Measurements from ENCODE around the gene STARD8.

Gene STARD8

DNA sequence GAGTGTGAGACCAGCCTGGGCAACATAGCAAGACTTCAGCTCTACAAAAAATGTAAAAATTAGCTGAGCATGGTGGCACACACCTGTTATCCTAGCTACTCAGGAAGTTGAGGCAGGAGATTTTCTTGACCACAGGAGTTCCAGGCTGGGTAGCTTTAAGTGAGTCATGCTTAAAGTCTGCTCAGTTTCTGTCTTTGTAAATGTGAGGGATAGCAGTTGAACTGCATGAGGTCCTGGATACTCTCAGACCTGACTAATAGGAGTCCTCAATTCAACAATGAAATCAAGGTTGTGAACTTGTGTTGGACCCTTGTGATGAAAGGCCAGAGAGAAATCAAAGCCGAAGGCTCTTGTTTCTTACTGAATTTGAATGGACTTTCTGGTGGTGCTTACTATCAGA, 45.2 kb downstream of the STARD8 start:
- TF ChIP-seq, protein P1, sequence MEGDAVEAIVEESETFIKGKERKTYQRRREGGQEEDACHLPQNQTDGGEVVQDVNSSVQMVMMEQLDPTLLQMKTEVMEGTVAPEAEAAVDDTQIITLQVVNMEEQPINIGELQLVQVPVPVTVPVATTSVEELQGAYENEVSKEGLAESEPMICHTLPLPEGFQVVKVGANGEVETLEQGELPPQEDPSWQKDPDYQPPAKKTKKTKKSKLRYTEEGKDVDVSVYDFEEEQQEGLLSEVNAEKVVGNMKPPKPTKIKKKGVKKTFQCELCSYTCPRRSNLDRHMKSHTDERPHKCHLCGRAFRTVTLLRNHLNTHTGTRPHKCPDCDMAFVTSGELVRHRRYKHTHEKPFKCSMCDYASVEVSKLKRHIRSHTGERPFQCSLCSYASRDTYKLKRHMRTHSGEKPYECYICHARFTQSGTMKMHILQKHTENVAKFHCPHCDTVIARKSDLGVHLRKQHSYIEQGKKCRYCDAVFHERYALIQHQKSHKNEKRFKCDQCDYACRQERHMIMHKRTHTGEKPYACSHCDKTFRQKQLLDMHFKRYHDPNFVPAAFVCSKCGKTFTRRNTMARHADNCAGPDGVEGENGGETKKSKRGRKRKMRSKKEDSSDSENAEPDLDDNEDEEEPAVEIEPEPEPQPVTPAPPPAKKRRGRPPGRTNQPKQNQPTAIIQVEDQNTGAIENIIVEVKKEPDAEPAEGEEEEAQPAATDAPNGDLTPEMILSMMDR (IDR thresholded peaks at IDR 0.05; ENCODE audit: low read depth, low read length, missing control alignments): no peak
- no peak for DNase-seq (ENCODE audit: low read depth)
- no peak overlapping the region for H3K4me3 ChIP-seq (ENCODE audit: low read depth, low read length)

DNA sequence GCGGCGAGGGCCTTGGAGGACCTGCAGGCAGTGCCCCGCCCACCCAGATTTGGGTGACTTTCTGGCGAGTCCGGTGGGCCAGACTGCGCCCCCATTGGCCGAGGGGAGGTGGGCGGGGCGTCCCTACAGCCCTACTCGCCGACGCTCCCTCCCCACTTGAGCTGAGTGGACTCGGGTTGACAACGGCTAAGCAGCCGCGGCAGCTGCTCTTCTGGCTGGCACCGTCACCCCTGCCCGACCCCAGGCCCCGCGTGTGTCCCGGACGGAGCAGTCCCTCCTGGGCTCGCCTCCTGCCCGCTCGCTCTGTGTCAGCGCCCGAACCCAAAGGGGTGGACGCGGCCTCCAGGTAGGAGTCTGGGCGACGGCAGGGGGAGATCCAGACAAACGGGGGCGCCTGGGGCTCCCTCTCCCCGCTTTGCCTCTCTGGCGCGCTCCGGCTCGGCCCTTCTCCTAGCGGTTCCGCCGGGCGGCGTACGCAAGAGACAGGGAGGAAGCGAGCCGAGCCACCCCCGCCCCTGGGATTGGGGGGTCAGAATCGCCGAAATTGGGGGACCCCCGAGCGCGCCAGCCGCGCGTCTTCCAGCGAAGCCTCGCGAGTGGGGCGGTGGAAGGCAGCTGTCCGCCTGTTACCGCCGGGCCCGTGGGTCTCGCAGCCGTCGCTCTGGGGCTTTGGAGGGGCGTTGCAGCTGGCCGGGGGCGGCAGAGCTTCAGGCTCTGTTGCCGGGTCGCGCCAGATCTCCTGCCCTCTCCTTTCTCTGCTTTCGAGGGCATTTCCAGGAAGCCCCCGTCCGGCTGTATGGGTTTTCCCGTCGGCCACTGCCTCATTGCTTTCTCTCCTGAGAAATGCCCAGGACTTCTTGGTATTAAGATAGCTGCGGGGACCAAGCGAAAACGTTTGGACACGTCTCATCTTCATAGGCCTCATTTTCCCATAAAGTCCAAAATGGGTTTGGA, 46.3 kb downstream of the STARD8 start:
- H3K4me3 ChIP-seq (ENCODE audit: low read depth, low read length): no peak overlapping the region
- TF ChIP-seq, protein P1 (IDR thresholded peaks at IDR 0.05; ENCODE audit: low read depth, low read length, missing control alignments): no peak
- no peak for DNase-seq (ENCODE audit: low read depth)

DNA sequence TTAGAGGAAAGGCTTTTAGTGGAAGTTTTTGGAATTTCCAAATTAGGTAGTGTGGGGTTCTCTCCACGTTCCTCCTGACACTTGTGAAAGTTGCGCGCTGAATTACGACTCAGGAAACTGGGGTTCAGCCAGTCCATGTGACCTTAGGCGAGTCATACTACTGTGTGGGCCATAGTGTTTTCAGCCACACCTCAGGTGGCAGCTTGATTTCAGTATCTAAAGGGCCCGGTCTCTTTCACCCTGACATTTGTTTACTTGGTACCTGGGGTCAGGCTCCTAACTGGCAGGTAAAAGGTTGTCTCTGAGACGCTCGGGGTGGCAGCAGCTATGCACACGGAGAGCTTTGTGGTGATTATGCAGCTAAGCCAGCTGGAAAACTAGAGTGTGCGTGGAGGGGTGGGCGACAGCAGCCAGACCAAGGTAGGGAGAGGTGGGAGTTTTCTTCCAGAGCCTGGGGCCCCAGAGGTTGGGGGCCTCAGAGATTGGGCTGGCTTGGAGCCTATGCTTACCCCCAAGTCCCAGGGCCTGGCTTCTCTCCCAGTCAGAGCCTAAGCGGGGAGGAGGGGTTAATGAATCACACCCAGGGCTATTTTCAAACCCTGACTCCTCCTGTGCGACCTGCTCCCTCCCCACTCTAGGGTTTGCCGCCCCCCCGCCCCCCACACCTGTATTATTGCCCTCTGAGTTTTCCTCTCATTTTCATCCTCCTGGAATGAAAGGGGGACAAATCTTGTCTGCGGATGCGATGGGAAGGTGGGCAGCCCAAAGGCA, 47.2 kb downstream of the STARD8 start:
- no peak overlapping the region for H3K4me3 ChIP-seq (ENCODE audit: low read depth, low read length)
- TF ChIP-seq, protein P1 (IDR thresholded peaks at IDR 0.05; ENCODE audit: low read depth, low read length, missing control alignments): no peak
- no peak for DNase-seq (ENCODE audit: low read depth)

DNA sequence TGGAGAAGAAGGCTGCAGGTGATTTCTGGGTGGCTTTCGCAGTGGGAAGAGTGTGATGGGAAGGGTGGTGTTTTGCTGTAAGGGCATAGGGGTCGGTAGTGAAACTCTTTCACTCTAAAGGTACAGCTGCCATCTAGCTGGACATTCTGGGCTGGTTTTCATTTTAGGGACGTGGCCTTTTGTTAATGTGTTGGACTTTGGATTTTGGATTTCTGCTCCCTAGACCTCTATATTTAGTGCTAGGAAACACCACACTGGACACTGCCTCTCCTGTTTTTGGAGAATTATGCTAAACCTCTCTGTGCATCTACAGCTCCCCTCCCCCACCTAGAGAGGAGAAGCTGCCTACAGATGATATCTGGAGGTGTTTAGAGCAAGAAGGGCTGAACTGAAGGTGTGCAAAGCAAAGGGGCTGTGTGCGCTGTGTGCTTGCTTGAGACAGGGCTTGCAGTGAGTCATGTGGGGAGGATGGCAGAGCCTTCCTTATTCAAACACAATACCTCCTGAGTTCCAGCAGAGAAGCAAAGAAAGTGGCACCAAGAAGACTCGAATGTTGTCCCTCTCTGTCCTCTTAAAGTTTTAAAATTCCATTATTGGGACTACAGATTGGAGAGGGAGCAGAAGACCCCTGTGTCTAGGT, 47.9 kb downstream of the STARD8 start:
- DNase-seq (ENCODE audit: low read depth): no peak
- no peak overlapping the region for H3K4me3 ChIP-seq (ENCODE audit: low read depth, low read length)
- TF ChIP-seq, protein P1 (IDR thresholded peaks at IDR 0.05; ENCODE audit: low read depth, low read length, missing control alignments): no peak

DNA sequence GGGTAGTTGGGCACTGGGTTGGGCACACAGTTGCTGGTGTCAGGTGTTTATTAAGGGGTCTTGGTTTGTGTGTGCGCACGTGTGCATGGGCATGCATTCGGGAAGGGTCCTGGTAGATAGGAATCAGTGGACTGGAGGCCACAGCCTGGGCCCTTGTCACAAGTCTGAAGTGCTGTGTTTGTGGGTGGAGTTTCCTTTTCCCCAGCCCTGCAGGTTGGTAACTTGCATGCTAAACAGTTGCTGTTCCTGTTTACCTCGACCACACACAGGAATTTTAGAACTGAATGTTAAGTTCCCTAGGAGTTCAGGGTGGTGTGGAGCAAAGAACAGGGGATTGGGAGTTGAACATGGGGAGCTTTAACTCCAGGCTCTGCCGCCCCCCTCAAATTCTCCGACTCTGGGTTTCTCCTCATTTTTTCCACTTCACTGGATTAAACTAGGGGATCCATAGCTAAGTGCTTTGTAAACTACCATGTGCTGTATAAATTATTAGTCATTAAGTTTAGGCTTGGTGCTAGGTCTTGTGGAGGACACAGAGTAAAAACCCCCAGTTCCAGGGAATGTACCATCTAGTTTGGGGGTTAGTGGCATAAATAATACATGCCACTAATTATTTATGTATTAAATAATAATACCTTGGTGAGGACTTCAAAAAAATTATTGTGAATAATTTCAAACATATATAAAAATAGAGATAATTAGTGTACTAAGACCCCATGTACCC, 49.0 kb downstream of the STARD8 start:
- TF ChIP-seq, protein P1 (IDR thresholded peaks at IDR 0.05; ENCODE audit: low read depth, low read length, missing control alignments): no peak
- no peak for DNase-seq (ENCODE audit: low read depth)
- no peak overlapping the region for H3K4me3 ChIP-seq (ENCODE audit: low read depth, low read length)

DNA sequence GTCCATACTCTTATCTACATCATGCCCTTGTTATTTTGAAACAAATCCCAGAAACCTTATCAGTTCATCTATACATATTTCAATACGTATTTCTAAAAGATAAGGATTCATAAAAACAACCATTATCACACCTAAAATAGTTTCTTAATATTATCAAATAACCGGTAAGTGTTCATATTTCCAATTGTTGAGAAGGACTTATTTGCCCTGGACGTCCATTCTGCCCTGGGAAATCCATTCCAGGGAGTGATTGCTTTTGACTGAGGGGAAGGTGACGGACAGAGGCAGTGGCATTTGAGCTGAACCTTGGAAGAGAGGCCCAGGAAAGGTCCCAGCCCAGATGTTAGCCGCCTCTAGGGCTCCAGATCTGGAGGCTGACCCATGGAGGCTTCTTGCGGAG, 49.6 kb downstream of the STARD8 start:
- TF ChIP-seq, protein P1 (IDR thresholded peaks at IDR 0.05; ENCODE audit: low read depth, low read length, missing control alignments): no peak
- DNase-seq (ENCODE audit: low read depth): no peak
- no peak overlapping the region for H3K4me3 ChIP-seq (ENCODE audit: low read depth, low read length)

All from GM12864 (cell line).